Fibroblast of pulmonary artery (primary cell): Measurements from ENCODE around the gene PRMT7.

Source experiments
- DNase-seq: peaks from one replicate; pipeline ENCODE4 v3.0.0-alpha.2; 2010; ENCODE audit warnings: low read depth
- H3K4me3 ChIP-seq: replicated peaks from 2 replicates; pipeline ENCODE4 v1.5.1; 2011; ENCODE audit warnings: low read depth, mild to moderate bottlenecking, control low read depth, low read length, moderate library complexity
- TF ChIP-seq, protein P1 (sequence below): IDR thresholded peaks from 2 replicates; pipeline ENCODE4 v1.5.1; 2011; ENCODE audit warnings: mild to moderate bottlenecking, control low read depth, low read length, inconsistent platforms; ENCODE audit errors: missing control alignments

The PRMT7 gene

DNA sequence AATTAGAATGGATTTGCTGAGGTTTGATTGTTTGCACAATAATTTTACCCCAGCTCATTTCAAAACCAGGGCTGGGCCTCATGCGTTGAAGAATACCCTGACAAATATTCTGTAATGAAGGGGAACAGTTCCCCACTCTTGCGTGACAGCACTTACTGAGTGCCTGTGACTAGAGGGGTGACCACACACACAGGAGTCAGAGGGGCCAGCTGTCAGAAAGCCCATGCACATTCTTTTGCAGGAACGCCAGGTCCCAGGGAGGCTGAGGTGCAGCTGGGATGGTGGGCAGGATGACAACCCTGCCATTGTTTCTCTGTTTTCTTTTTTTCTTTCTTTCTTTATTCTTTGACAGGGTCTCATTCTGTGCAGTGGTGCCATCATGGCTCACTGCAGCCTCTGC lies 92.9 kb downstream of the PRMT7 start:
- no peak for DNase-seq
- TF ChIP-seq, protein P1, sequence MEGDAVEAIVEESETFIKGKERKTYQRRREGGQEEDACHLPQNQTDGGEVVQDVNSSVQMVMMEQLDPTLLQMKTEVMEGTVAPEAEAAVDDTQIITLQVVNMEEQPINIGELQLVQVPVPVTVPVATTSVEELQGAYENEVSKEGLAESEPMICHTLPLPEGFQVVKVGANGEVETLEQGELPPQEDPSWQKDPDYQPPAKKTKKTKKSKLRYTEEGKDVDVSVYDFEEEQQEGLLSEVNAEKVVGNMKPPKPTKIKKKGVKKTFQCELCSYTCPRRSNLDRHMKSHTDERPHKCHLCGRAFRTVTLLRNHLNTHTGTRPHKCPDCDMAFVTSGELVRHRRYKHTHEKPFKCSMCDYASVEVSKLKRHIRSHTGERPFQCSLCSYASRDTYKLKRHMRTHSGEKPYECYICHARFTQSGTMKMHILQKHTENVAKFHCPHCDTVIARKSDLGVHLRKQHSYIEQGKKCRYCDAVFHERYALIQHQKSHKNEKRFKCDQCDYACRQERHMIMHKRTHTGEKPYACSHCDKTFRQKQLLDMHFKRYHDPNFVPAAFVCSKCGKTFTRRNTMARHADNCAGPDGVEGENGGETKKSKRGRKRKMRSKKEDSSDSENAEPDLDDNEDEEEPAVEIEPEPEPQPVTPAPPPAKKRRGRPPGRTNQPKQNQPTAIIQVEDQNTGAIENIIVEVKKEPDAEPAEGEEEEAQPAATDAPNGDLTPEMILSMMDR: no peak
- H3K4me3 ChIP-seq: no peak overlapping the region

DNA sequence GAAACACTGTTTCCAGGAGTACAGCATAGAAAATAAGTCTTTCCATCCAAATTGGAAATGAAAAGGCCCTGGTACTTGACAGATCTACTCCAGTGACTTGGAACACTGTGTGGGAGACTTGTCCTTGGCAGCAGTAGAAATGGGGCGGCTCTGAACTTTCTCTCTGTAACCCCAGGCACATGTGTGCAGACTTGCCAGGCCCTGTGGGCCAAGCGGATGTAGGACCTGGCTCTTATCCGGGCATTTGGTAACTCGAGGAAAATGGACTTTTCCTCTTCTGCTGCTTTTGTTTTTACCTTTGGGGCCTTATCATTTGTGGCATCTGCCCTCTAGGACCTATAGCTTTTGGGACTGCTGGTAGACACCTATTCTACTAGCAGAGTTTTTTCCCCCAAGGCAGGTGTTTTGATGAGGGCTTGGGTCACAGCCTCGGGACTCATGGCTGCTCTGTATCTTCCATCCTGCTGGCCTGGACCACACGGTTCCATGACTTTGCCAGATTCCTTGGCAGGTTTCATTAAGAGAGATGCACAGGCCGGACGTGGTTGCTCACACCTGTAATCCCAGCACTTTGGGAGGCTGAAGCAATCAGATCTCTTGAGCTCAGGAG lies 94.0 kb downstream of the PRMT7 start:
- TF ChIP-seq, protein P1: no peak
- no peak overlapping the region for H3K4me3 ChIP-seq
- DNase-seq: no peak

DNA sequence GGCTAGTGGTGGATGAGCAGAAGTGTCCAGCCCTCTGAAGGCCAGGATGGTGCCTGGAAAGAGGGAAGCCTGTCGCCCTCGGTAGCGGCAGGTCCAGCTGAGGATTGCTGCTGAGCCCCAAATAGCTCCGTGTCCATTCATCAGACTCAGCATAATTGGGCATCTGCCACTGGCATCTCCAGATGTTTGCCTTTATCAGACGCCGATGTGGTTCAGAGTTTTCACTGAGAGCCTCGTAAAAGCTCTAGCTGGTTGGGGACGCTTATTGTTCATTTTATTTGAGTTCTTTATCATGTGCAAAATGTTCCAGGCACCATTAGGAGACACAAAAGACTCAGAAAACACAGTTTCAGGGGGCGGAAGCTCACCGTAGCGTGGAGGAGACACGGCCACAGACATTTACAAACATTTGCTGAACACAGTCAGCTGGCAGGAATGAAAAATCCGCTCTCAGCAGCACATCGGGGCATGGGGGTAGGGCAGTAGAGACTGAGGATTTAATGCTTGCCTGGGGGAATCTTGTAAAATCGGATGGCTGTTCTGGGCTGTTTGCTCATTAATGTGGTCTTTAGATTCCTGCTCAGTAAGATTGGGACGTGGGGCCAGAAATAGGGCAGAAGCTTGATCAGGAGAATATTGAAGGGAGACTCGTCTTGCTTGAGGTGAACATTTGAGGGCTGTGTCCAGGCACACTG lies 95.8 kb downstream of the PRMT7 start:
- no peak for DNase-seq
- TF ChIP-seq, protein P1: no peak
- H3K4me3 ChIP-seq: no peak overlapping the region
